ENCODE measurements around the gene S100A13. TPM values are rescaled to one million over a fixed set of nuclear protein-coding genes. Genes with fewer than 3 reads are reported as not detected.
A peak's percentile ranks its signal among the peaks of the same experiment; 100 is the strongest.

The S100A13 gene
- total and polyA plus RNA-seq, 9 of the 15 experiments (the other 6 are each of a cell fraction or from before 2014, with no cell fraction given), result 41.9 to 129 (median 58.0) TPM

DNA sequence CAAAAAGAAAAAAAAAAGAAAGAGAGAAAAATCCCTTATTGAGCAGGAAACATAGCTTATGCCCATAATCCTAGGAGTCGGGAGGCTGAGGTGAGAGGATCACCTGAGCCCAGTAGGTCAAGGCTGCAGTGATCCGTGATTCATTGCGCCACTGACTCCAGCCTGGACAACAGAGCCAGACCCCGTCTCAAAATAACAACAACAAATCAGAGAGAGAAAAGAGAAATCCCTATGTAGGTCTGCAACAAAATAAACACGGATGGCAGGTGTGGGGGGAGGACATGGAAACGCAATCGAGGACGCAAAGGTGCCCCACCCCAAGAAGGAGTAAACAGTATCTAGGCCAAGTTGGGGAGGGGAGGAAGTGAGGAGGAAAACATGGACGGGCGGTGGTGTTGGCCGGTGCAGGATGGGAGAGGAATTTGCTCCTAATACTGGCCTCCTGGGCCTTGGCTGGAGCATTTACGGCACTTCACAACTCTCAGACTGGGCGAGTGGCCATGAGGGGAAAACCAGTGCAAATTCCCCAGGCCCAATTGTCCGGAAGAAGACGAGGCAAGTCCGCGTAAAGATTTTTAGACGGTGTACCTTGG, 6.0 kb upstream of the S100A13 start (continued):
- TF ChIP-seq MAZ (CRISPR knock-in tag; conservative IDR thresholded peaks at IDR 0.05 in 1 of 2, IDR thresholded peaks at IDR 0.05 in 1 of 2) (peak in 1 of 2 experiments; percentile 6; a peak in 1 of 4 replicates), CEBPB (tag; IDR thresholded peaks at IDR 0.05) (peak; percentile 47), BCOR (IDR thresholded peaks at IDR 0.05) (peak; percentile 85), CHD7 (IDR thresholded peaks at IDR 0.05; ENCODE audit: low read depth, low read length) (no peak), SMC3 (conservative IDR thresholded peaks at IDR 0.05; ENCODE audit: insufficient read depth, low read depth, low read length) (0 out of 2 replicates have a peak, but pooled peaks have one; percentile 9), TRIM24 (IDR thresholded peaks at IDR 0.05) (no peak; a peak in 1 of 4 replicates), ARID2 (IDR thresholded peaks at IDR 0.05) (no peak), NBN (IDR thresholded peaks at IDR 0.05; ENCODE audit: low read depth) (peak; percentile 55; the same call in 1 of the 2 replicates), HDAC1 (IDR thresholded peaks at IDR 0.05) (0 out of 4 replicates have a peak, but pooled peaks of 1 of the 2 experiments have one; percentile 24), NCOA2 (IDR thresholded peaks at IDR 0.05; ENCODE audit: partially characterized antibody in 2 of 2) (no peak), RHOXF2B (CRISPR knock-in tag; conservative IDR thresholded peaks at IDR 0.05) (no peak)

All from K562 (cell line).